Measurements from ENCODE around the gene CLECL1.

DNA sequence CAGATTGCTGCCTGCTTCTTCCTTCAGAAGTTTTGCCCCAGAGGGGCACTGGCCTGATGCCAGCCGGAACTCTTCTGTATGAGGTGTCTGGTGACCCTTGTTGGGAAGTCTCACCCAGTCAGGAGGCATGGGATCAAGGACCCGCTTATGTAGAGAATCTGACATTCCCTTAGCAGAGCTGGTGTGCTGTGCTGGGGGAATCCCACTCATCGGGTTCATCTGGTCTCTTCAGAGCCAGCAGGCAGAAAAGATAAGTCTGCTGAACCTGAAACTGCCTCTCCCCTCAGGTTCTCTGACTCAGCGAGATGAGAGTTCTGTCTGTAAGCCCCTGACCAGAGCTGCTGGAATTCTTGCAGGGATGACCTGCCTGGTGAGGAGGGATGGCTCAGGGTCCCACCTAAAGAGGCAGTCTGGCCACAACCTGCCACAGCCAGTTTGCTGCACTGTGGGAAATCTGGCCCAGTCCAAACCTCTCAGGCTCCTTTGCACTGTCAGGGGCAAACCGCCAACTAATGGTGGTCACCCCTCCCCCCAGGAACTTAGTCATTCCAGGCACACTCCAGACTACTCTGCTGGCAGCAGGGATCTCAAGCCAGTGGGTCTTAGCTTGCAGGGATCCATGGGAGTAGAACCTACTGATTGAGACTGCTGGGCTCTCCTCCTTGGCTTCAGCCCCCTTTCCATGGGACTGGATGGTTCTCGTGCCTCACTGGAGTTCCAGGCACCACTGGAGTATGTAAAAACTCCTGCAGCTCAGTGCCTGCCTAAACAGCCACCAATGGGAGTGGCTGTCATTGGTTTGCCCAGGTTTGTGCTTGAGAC lies 59.3 kb downstream of the CLECL1 start:
- TF ChIP-seq EZH2 (IDR thresholded peaks at IDR 0.05; ENCODE audit: insufficient read depth, low read length) = no peak
- TF ChIP-seq, protein P1, sequence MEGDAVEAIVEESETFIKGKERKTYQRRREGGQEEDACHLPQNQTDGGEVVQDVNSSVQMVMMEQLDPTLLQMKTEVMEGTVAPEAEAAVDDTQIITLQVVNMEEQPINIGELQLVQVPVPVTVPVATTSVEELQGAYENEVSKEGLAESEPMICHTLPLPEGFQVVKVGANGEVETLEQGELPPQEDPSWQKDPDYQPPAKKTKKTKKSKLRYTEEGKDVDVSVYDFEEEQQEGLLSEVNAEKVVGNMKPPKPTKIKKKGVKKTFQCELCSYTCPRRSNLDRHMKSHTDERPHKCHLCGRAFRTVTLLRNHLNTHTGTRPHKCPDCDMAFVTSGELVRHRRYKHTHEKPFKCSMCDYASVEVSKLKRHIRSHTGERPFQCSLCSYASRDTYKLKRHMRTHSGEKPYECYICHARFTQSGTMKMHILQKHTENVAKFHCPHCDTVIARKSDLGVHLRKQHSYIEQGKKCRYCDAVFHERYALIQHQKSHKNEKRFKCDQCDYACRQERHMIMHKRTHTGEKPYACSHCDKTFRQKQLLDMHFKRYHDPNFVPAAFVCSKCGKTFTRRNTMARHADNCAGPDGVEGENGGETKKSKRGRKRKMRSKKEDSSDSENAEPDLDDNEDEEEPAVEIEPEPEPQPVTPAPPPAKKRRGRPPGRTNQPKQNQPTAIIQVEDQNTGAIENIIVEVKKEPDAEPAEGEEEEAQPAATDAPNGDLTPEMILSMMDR (IDR thresholded peaks at IDR 0.05; ENCODE audit: insufficient read depth, low read depth, low read length) = no peak

Measured in astrocyte (in vitro differentiated cells and primary cell).